OCI-LY3 (cell line): ENCODE measurements around the gene IL17B.
"Not testable (repeated sequence)": the region's sequence is repeated elsewhere in the genome, so short reads cannot be mapped to it uniquely, and the experiment has no call there.

ENCODE experiments used
- EZH2phosphoT487 ChIP-seq: fragments of 200-600 bp; shearing (Covaris generic); IDR thresholded peaks from 2 replicates; pipeline ENCODE4 v1.6.1; 2018; ENCODE audit warnings: antibody characterized with exemption, mixed run types, low read depth
- TF ChIP-seq, protein P1 (sequence below): fragments of 200-600, 300-600 bp; sonication (generic); IDR thresholded peaks from 2 replicates; pipeline ENCODE4 v1.5.1; 2014; ENCODE audit warnings: antibody characterized with exemption, low read length, low read depth

DNA sequence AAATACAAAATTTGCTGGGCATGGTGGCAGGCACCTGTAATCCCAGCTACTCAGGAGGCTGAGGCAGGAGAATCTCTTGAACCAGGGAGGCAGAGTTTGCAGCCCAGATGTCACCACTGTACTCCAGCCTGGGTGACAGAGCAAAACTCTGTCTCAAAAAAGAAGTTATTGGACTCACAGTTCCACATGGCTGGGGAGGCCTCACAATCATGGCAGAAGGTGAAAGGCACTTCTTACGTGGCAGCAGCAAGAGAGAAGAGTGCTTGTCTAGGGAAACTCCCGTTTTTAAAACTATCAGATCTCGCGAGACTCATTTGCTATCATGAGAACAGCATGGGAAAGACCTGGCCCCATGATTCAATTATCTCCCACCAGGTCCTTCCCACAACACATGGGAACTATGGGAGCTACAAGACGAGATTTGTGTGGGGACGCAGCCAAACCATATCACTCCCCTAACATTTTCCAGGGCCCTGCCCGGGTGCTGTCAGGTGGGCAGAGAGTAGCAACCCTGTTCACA lies 19.7 kb upstream of the IL17B start:
- TF ChIP-seq, protein P1, sequence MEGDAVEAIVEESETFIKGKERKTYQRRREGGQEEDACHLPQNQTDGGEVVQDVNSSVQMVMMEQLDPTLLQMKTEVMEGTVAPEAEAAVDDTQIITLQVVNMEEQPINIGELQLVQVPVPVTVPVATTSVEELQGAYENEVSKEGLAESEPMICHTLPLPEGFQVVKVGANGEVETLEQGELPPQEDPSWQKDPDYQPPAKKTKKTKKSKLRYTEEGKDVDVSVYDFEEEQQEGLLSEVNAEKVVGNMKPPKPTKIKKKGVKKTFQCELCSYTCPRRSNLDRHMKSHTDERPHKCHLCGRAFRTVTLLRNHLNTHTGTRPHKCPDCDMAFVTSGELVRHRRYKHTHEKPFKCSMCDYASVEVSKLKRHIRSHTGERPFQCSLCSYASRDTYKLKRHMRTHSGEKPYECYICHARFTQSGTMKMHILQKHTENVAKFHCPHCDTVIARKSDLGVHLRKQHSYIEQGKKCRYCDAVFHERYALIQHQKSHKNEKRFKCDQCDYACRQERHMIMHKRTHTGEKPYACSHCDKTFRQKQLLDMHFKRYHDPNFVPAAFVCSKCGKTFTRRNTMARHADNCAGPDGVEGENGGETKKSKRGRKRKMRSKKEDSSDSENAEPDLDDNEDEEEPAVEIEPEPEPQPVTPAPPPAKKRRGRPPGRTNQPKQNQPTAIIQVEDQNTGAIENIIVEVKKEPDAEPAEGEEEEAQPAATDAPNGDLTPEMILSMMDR, result not testable (repeated sequence)
- TF ChIP-seq EZH2phosphoT487, result not testable (repeated sequence)
